Measurements from ENCODE around the gene HDAC8. TPM values are rescaled to one million over a fixed set of nuclear protein-coding genes. Genes with fewer than 3 reads are reported as not detected.

HDAC8 gene
- total and polyA plus RNA-seq, 9 of the 15 experiments (the other 6 are each of a cell fraction or from before 2014, with no cell fraction given) = 18.9 to 53.8 (median 28.7) TPM

DNA sequence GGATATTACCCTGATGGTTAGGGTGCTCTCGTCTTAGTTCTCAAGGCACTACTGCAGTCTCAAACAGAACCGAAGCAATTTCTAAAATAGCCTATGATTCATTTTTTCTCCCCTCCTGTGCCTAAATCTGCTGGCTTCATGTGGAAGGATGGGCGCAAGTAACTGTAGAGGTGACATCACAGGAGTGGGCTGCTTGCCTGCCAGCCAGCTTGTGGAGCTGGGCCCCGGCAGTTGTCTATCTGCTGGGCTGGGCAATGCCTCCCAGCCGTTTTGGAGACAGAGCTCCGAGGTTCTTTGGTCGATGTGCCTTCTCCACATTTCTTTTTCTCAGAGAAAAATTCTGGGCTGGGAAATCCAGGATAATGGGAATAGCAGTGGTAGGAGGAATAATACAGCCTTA, 232.6 kb downstream of the HDAC8 start (continued):
- no peak for TF ChIP-seq SUPT5H (IDR thresholded peaks at IDR 0.05)
- no peak for TF ChIP-seq JUNB (CRISPR knock-in tag; conservative IDR thresholded peaks at IDR 0.05)
- no peak for TF ChIP-seq ZNF41 (CRISPR knock-in tag; conservative IDR thresholded peaks at IDR 0.05)

DNA sequence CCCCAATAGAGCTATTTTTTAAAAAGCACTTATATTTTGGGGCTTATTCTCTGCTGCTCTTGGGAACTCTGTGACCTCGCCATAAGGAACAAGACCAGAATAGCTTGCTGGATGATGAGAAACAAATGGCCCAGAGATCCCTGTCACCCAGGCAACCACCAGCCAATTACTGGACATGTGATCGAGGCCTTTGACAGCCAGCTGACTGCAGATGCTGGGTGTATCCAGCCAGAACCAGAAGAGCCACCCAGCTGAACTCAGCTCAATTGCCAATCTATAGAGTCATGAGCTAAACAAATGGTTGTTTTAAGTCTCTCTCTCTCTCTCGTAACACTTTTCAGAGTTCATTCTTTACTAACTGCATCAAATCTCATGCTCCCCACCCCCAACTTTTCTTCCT, 242.5 kb downstream of the HDAC8 start:
- WGBS (ENCODE audit: insufficient coverage, low coverage, missing lambda C conversion rate) = 41% methylated on average over 3 of the region's 3 CpGs
- intact Hi-C loops (cut with micrococcal nuclease) = no loop called here
- Histone ChIP-seq H4K20me1 (replicated peaks; ENCODE audit: control insufficient read depth, insufficient read depth, low read length) (0 out of 2 replicates have a peak, but pooled peaks cover 4% of the 10 kb centered on the region), H3K27ac (ENCODE audit: extremely low read depth, low read depth, low read length) (no peak overlapping the region), H3K9me3 (replicated peaks; ENCODE audit: control insufficient read depth, insufficient read depth, low read depth, low read length) (no peaks in the 10 kb centered on the region), H3K4me3 (no peak overlapping the region), H3K9me1 (ENCODE audit: control insufficient read depth, insufficient read depth, low read length) (no peaks in the 10 kb centered on the region), H3K79me2 (ENCODE audit: control insufficient read depth, insufficient read depth, low read length) (no peaks in the 10 kb centered on the region), H3K36me3 (ENCODE audit: control insufficient read depth, insufficient read depth, low read length) (no peaks in the 10 kb centered on the region), H3K4me2 (ENCODE audit: insufficient read depth, low read length) (no peak overlapping the region), H3K27me3 (ENCODE audit: control insufficient read depth in 2 of 2, insufficient read depth in 2 of 2, low read length in 2 of 2) (no peaks in the 10 kb centered on the region), H2AFZ (ENCODE audit: low read depth, low read length) (no peak overlapping the region), H3K4me1 (replicated peaks in 1 of 2; ENCODE audit: control insufficient read depth in 2 of 2, insufficient read depth in 2 of 2, low read length in 2 of 2) (no peaks in the 10 kb centered on the region), H3K9ac (ENCODE audit: insufficient read depth in 1 of 2, low read depth in 2 of 2, low read length in 2 of 2) (no peak overlapping the region)
- POLR2A ChIA-PET = no interaction called here
- DNase-seq (ENCODE audit: extremely low read depth in 1 of 4, low spot score in 3 of 4) (no peak), ATAC-seq (no peak), FAIRE-seq (no peak)
- BruUV-seq (replicated peaks) = no TSS peak
- CTCF ChIA-PET (ENCODE audit: low intra/inter-chr PET ratio) = no interaction called here
- in situ Hi-C loops (cut with MboI) = no loop called here
- TF ChIP-seq, protein P1, sequence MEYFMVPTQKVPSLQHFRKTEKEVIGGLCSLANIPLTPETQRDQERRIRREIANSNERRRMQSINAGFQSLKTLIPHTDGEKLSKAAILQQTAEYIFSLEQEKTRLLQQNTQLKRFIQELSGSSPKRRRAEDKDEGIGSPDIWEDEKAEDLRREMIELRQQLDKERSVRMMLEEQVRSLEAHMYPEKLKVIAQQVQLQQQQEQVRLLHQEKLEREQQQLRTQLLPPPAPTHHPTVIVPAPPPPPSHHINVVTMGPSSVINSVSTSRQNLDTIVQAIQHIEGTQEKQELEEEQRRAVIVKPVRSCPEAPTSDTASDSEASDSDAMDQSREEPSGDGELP (CRISPR knock-in tag; IDR thresholded peaks at IDR 0.05; ENCODE audit: borderline replicate concordance) = peak; percentile 23; the same call in 1 of the 2 replicates
- no peak for TF ChIP-seq ZNF311 (CRISPR knock-in tag; IDR thresholded peaks at IDR 0.05)
- TF ChIP-seq RFX1 (IDR thresholded peaks at IDR 0.05) = peak; percentile 47
